Peyer's patch (tissue), 4 donors: ENCODE measurements around the gene TRAF3. TPM values are rescaled to one million over a fixed set of nuclear protein-coding genes. Genes with fewer than 3 reads are reported as not detected.

Experiments
- DNase-seq, 3 donors: peaks; one replicate each; pipeline ENCODE4 v3.0.0-alpha.2; 2017 to 2019
- H3K27ac ChIP-seq, 4 donors: fragments of 200-600 bp; sonication (generic); one replicate each; pipeline ENCODE4 v1.5.1; 2016 to 2019
- H3K27me3 ChIP-seq, 2 donors: fragments of 200-600 bp; sonication (generic); one replicate each; pipeline ENCODE4 v1.5.1; 2019
- H3K36me3 ChIP-seq, 3 donors: fragments of 200-600 bp; sonication (generic); one replicate each; pipeline ENCODE4 v1.5.1; 2016 to 2019
- H3K4me1 ChIP-seq, 4 donors: fragments of 200-600 bp; sonication (generic); one replicate each; pipeline ENCODE4 v1.5.1; 2016 to 2019
- H3K4me3 ChIP-seq, 4 donors: fragments of 200-600 bp; sonication (generic); 1 replicate in 3 of 4; 2 replicates in 1 of 4; pipeline ENCODE4 v1.5.1; 2016 to 2019; ENCODE audit warnings: mild to moderate bottlenecking in 1 of 4
- H3K9me3 ChIP-seq, 4 donors: fragments of 200-600 bp; sonication (generic); one replicate each; pipeline ENCODE4 v1.5.1; 2016 to 2019; ENCODE audit warnings: mild to moderate bottlenecking in 1 of 4
- CTCF ChIP-seq, 6 experiments: fragments of 450-650 bp in 4 of 6; fragments of 200-600 bp in 2 of 6; sonication (generic) in 1 of 6; IDR thresholded peaks; one replicate each; pipeline ENCODE4 v1.5.1; 2017 to 2019; ENCODE audit warnings: antibody characterized with exemption in 6 of 6, mild to moderate bottlenecking in 3 of 6, moderate library complexity in 1 of 6
- POLR2A ChIP-seq, 2 donors: fragments of 450-650 bp; IDR thresholded peaks; one replicate each; pipeline ENCODE4 v1.5.1; 2017; ENCODE audit warnings: antibody characterized with exemption in 2 of 2, mild to moderate bottlenecking in 2 of 2, moderate library complexity in 2 of 2
- total RNA-seq, 4 donors: library from RNA; depleted of rRNA; stranded (reverse); fragments of >200 nt; gene quantifications; one replicate each; pipeline ENCODE4 v1.1.0, GENCODE V29; 2016

Gene TRAF3
- total RNA-seq, 4 donors from 2014 or later: 31.7 to 47.8 (median 41.8) TPM

GRCh38 chr14:102870246-102870645 lies 93.0 kb downstream of the TRAF3 start:
- Histone ChIP-seq H3K4me1 (peaks cover 0 to 24% (median 2%) of the 10 kb centered on the region in 4 donors), H3K27ac (no peak overlapping the region), H3K9me3 (no peaks in the 10 kb centered on the region), H3K27me3 (no peaks in the 10 kb centered on the region), H3K36me3 (peaks cover 0 to 28% (median 0%) of the 10 kb centered on the region in 3 donors), H3K4me3 (no peak overlapping the region)
- TF ChIP-seq POLR2A (IDR thresholded peaks at IDR 0.05) (no peak), CTCF (IDR thresholded peaks at IDR 0.05) (no peak)
- DNase-seq: no peak

DNA sequence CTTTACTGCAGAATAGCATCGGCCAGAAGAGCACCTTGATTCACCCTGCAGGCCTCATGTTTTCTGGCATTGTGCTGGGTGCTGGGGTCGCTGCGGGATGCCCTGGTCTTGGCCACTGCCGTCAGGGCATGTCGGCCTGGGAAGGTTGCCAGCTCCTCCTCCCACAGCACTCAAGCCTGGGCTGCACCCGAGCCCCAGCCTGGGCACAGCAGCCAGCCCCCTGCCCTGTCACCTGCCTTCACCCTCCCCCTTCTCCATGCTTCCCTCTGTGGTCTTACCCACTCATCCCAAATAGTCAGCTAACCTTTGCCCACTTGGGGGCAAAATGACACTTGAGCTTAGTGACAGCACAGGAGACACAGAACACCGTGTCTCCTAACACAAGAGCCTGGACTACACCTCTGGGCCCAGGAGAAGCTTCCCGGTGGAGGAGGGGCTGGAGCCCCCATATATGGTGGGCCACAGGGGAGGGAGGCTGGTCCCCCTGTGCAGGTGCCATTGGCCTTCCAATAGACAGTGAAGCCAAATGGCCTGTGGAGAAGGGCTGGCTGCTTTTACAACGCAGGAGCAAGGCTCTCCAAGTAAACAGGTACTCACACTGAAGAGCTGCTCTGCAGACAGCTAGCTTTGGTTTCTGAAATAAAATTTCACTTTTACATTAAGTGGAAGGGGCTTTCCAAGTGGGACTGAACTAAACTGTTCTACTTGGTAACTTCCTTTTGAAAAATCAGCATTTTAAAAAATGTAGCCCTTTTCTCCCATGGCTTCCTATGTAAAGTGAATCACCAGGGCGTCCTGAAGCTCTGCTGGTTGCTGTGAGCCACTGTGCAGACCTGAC lies 94.0 kb downstream of the TRAF3 start:
- DNase-seq: no peak
- Histone ChIP-seq H3K4me3 (no peak overlapping the region), H3K9me3 (no peaks in the 10 kb centered on the region), H3K36me3 (peaks cover 0 to 36% (median 0%) of the 10 kb centered on the region in 3 donors), H3K27ac (peak overlapping the region in 1 of 4 donors; percentile 22), H3K27me3 (no peaks in the 10 kb centered on the region), H3K4me1 (peaks cover 0 to 24% (median 2%) of the 10 kb centered on the region in 4 donors)
- TF ChIP-seq CTCF (IDR thresholded peaks at IDR 0.05) (no peak), POLR2A (IDR thresholded peaks at IDR 0.05) (no peak)

GRCh38 chr14:102872020-102872419 lies 94.8 kb downstream of the TRAF3 start:
- H3K9me3 ChIP-seq: no peaks in the 10 kb centered on the region
- no peak for DNase-seq

GRCh38 chr14:102873131-102873530 lies 95.9 kb downstream of the TRAF3 start:
- Histone ChIP-seq H3K4me1 (peaks cover 0 to 24% (median 2%) of the 10 kb centered on the region in 4 donors), H3K36me3 (peaks cover 0 to 55% (median 0%) of the 10 kb centered on the region in 3 donors), H3K27ac (peak overlapping the region in 3 of 4 donors; percentile 20 to 71 (median 48)), H3K27me3 (no peaks in the 10 kb centered on the region), H3K9me3 (no peaks in the 10 kb centered on the region), H3K4me3 (no peak overlapping the region)
- DNase-seq: no peak
- TF ChIP-seq POLR2A (IDR thresholded peaks at IDR 0.05) (no peak), CTCF (IDR thresholded peaks at IDR 0.05) (no peak)

More at GRCh38 chr14:102872020-102872419, 94.8 kb downstream of the TRAF3 start:
- Histone ChIP-seq H3K4me3 (no peak overlapping the region), H3K4me1 (peaks cover 0 to 24% (median 2%) of the 10 kb centered on the region in 4 donors), H3K36me3 (peaks cover 0 to 44% (median 0%) of the 10 kb centered on the region in 3 donors), H3K27me3 (no peaks in the 10 kb centered on the region), H3K27ac (peak overlapping the region in 1 of 4 donors; percentile 2)
- no peak for TF ChIP-seq CTCF (IDR thresholded peaks at IDR 0.05)
- TF ChIP-seq POLR2A (IDR thresholded peaks at IDR 0.05): no peak

- peaks cover 0 to 55% (median 0%) of the 10 kb centered on the region in 3 donors for H3K36me3 ChIP-seq
- peak overlapping the region in 3 of 4 donors; percentile 20 to 71 (median 48) for H3K27ac ChIP-seq
- TF ChIP-seq CTCF (IDR thresholded peaks at IDR 0.05): no peak
- no peak for TF ChIP-seq POLR2A (IDR thresholded peaks at IDR 0.05)
- DNase-seq: peak in 1 of 3 donors; percentile 69
- no peaks in the 10 kb centered on the region for H3K9me3 ChIP-seq
- no peak overlapping the region for H3K4me3 ChIP-seq
- no peaks in the 10 kb centered on the region for H3K27me3 ChIP-seq
- peaks cover 0 to 24% (median 2%) of the 10 kb centered on the region in 4 donors for H3K4me1 ChIP-seq
Measured at GRCh38 chr14:102873546-102874061, 96.4 kb downstream of the TRAF3 start.
